ENCODE data around the gene ADCY9.

- TF ChIP-seq POLR2AphosphoS5 (IDR thresholded peaks at IDR 0.05; ENCODE audit: low read depth, low read length) (no peak), SPI1 (IDR thresholded peaks at IDR 0.05; ENCODE audit: low read depth, low read length) (no peak), POLR2A (IDR thresholded peaks at IDR 0.05; ENCODE audit: low read depth, low read length) (no peak), TAF1 (IDR thresholded peaks at IDR 0.05; ENCODE audit: low read depth, low read length) (no peak), PAX5 (IDR thresholded peaks at IDR 0.05; ENCODE audit: insufficient read depth, low read length, severe bottlenecking) (no peak)
Observed at GRCh38 chr16:4021070-4021779, 95.0 kb downstream of the ADCY9 start.

All from GM12891 (cell line).